Inferior parietal cortex (tissue), 1 donor: ENCODE measurements around the gene MRPL27.
A peak's percentile ranks its signal among the peaks of the same experiment; 100 is the strongest.

ENCODE experiments used
- DNase-seq: peaks from one replicate; pipeline ENCODE4 v3.0.0-alpha.2; 2016; ENCODE audit errors: extremely low spot score

MRPL27 gene

DNA sequence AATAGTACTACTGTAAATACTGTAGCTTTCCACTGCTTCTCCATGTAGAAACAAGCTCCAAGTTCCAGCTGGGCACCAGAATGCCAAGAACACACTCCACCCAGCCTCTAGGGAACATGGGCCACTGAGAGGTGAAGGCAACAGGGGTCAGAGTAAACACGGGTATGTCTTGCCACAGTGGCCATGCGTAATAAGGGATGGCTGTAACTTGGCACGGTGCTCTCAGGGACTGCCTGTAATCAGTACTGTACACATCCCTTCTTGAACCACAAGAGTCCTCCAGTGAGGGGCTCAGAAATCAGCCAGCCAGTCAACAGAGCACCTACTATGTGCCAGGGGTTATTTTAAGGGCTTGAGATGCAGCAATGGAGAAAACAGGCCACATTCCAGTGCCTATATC, 13.5 kb upstream of the MRPL27 start:
- no peak for DNase-seq

- DNase-seq: no peak
Observed at GRCh38 chr17:50382931-50383330, 9.9 kb upstream of the MRPL27 start.

DNA sequence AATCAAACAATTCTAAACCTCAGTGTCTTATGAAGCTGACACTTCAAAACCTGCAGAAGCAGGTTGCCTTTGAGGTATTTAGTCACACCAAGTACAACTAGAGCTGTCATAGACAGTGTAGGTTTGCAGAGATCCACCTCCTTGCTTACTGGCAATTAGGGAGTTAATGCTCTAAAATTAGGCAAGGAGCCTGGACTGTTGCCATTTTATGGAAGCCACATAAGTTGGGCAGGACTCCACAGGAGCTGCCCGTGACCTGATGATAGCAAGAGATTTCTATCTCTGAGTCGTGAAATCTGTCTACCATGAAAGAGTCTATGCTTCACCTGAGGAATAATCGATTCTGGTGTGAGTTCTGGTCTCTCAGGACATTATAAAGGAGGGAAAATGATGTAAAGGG, 8.9 kb upstream of the MRPL27 start:
- no peak for DNase-seq

GRCh38 chr17:50381260-50381815, 8.4 kb upstream of the MRPL27 start:
- no peak for DNase-seq

DNA sequence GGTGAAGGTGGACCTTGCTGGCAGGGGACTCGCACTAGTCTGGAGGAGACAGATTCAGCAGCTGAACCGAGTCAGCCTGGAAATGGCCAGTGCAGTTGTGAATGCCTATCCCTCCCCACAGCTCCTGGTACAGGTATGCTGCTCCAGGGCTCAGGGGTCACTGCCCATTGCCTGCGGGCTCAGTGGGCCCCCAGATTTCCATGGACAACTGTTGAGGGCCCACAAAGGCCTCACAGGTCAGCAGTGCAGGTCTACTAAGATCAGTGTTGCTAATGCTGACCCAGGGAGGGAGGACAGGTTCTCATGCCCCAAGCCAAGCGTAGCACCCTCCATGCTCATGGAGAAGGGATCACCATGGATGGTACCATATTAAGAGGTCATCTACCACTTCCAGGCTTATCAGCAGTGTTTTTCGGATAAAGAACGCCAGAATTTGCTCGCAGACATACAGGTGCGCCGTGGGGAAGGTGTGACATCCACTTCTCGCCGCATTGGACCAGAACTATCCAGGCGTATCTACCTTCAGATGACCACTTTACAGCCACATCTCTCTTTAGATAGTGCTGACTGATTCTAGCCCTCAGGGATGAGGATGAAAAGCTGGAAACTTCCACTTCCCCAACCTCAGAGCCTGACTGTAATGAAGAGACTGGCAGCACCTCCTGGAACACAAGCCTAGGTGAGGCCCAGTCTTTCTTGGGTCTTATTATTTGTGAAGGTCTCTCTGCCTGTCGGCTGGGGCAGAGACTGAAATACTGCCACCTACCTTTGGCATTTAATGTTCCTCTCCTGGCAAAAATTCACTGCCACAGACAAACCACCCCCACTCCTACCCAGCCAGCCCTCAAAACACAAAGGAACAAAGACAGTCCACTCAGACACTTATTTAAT, 7.6 kb upstream of the MRPL27 start:
- no peak for DNase-seq

GRCh38 chr17:50379351-50380132, 6.6 kb upstream of the MRPL27 start:
- DNase-seq: no peak

DNA sequence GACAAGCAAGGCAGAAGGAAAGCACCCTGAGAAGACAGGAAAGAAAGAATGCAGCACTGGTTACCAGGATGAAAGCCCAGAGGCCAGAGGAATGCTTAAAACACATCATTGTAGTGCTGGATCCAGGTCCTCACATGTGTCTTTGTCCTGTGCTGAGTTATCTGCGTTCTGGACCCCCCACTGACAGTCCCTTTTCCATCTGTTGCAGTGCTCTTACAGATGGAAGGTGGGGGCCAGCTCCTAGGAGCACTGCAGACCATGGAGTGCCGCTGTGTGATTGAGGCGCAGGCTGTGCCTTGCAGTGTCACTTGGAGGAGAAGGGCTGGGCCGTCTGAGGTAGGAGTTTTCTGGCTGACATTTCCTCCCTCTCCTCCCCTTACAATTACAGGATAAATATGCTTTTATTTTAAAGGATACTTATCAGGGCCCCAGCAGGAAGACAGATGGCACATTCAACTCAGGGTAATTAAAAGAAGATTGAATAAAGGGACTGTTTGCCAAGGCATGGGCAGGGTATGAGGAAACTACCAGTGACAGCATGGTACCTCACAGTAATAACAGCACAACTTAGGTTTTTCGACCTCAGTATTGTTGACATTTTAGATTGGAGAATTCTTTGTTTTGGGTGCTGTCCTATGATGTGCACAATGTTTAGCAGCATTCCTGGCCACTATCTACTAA, 3.0 kb upstream of the MRPL27 start:
- DNase-seq: no peak

- no peak for DNase-seq
Observed at GRCh38 chr17:50373705-50374104, 721 bp upstream of the MRPL27 start.

DNA sequence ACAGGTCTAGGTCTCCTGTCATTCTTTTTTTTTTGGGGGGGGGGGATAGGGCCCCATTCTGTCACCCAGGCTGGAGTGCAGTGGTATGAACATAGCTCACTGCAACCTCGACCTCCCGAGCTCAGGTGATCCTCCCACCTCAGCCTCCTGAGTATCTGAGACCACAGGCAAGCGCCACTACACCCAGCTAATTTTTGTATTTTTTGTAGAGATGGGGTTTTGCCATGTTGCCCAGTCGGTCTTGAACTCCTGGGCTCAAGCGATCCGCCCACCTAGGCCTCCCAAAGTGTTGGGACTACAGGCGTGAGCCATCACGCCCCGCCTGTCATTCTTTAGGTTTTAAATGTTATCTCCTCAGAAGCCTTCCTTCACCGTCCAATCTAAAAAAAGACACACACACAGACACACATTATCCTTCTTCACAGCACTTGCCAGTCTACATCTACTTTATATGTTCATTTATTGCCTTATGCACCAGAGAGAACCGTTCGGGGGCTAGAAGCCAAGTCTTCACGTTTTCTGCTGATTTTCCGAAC, 694 bp downstream of the MRPL27 start:
- DNase-seq: no peak

- DNase-seq: no peak
Observed at GRCh38 chr17:50371526-50371925, 1.5 kb downstream of the MRPL27 start.

- no peak for DNase-seq
Observed at GRCh38 chr17:50370052-50370451, 2.9 kb downstream of the MRPL27 start.

DNA sequence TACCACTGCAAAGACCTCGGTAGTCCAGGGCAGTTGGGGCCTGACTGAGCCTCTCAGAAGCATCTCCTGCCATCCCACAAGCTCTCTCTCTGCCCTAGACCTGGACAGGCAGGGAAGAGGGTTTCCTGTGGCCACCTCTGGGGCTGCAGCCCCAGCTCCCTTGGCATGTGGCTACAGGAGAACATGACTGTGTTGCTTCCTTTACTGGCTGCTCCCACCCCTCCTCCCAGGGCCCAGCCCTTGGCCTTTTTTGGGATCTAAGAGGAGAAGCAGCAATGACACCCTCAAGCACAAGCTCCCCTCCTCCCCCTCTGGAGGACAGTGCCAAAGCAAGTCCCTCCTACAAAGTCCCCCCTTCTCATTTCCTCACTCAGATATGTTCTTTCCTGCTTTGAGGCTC, 5.6 kb downstream of the MRPL27 start:
- no peak for DNase-seq

GRCh38 chr17:50365649-50366393, 7.2 kb downstream of the MRPL27 start:
- DNase-seq: no peak

GRCh38 chr17:50365165-50365564, 7.8 kb downstream of the MRPL27 start:
- no peak for DNase-seq

DNA sequence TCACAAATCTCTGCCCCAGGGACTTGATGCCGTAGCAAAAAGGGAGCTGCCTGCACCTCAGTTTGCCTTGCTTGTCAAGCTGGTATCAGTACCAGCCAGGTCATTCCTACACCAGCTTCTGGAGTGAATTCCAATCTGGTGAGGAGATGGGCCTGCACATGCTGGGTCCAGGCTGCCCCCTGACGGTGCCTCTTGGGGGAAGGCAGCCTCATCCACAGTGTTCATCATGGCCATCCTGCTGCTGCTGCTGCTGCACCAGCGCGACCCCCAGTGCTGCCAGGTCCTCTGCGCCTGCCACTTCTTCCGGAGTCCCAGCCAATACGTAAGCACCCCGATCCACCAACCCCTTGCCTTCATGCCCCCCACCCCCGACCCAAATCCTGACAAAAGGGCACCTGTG, 8.3 kb downstream of the MRPL27 start:
- DNase-seq: no peak

- DNase-seq: no peak
Observed at GRCh38 chr17:50364061-50364458, 8.9 kb downstream of the MRPL27 start.

DNA sequence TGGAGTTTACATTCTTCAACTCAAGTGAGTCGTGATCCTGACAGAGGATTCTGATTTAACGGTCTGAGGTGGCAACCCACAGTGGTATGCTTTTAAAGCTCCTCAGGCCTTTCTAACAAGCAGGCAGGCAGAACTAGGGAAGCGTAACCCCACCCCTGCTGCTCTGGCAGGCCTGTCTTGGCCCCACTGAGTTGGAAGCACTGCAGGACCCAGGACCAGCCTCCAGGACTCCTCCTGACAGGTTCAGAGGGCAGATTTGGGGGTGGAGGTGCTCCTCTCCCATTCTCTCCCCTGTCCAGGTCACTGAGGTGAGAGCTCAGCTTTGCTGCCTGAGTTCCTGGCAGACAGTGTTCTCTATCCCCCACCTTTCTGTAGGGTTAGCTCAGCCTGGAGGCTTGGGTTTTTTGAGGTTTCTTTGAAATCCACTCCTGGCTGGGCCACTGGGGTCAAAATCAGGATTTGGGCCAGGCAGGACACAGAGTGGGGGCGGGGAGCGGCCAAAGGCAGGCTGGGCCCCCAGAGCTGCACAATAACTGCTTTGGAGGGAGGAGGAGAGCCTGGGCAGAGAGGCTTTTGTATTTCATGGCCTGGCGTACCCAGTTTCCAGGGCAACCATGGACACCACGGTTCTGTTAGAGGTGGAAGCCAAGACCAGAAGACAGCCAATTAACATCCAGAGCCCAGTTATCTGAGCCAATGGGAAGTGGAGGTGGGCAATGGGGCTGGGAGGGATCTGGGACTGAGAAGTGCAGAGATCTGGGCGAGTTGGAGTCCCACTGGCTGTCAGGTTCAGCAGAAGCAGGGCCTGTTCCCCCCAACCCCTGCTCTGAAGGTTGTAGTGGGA, 9.5 kb downstream of the MRPL27 start:
- peak; percentile 75 for DNase-seq

DNA sequence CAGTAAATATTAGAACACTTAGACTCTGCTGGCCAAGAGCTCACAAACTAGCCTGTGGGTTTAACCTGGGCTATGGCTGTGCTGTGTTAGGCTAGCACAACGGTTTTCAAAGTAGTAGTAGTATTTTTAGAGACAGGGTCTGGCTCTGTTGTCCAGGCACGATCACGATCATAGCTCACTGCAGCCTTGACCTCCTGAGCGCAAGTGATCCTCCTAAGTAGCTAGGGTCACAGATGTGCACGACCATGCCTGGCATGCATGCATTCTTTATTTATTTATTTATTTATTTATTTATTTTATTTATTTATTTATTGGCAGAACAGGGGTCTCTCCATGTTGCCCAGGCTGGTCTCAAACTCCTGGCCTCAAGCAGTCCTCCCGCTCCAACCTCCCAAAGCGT, 10.3 kb downstream of the MRPL27 start:
- DNase-seq: no peak

DNA sequence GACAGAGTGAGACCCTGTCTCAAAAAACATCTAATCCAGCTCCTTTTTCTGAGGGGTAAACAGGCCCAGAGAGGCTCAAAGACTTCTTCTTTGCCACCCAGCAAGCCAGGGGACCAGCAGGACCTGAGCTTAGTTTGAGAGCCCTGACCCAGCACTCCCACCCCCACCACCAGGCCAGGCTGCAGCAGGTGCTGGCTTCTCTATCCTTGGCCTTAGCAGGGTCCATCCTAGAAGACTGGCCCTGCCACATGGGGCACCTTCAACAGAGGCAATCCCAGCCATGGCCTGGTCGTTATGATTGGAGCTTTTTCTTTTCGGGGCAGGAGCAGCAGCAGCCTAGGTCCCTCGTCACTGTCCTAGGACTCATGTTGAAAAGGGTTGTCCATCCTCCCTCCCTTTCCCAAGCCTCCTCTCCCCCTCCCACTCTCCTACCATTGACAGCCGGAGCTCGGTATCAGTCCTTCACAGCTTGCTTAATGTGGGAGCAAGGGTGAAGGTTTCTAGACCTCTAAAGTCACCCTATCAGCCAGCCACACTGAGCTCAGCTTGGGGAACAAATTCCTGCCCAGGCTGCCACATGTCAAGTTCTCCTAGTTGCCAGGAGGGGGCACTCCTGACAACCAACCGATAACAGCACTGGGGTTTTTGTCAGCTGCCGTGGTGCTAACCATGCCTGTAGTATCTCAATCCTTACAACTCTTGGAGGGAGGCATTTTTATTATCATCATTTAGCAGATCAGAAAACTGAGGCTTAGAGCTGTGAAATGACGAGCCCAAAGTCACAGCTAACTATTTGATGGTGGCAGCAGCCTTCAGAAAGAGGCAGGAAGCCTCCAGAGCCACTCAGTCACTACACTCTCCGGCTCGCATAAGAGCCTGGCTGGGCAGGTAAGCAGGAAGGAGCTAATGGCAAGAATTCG, 11.2 kb downstream of the MRPL27 start:
- peak; percentile 75 for DNase-seq
